HCT116 (cell line): ENCODE results near the gene DPPA3. TPM values are rescaled to one million over a fixed set of nuclear protein-coding genes. Genes with fewer than 3 reads are reported as not detected.

Experiments used
- ATAC-seq: fragments of 200-7000 bp; cut with Tn5 transposase; 2 replicates; pipeline ENCODE4 v1.9.1; 2020; ENCODE audit warnings: mild to moderate bottlenecking, moderate library complexity
- BruUV-seq: library from RNA; stranded (reverse); fragments of 400-500 nt; replicated peaks from 2 replicates; lab custom pipeline; 2021; lab: Mats Ljungman, UMichigan
- CTCF ChIA-PET: fragments of 300-600 bp; sonication (Branson Sonifier 250); formaldehyde crosslinking; loops from one replicate; lab custom pipeline; 2021; ENCODE audit warnings: antibody characterized with exemption; lab: Charles Lee
- POLR2A ChIA-PET: fragments of 300-600, 350-600 bp; sonication (Branson Sonifier 250); formaldehyde crosslinking; loops from one replicate; lab custom pipeline; 2021; ENCODE audit warnings: antibody characterized with exemption; lab: Charles Lee
- RAD21 ChIA-PET, 2 experiments: fragments of 300-600 bp; sonication (Branson Sonifier 250); formaldehyde crosslinking; loops; one replicate each; lab custom pipeline; 2023; ENCODE audit warnings: low total read pairs in 2 of 2; ENCODE audit not compliant: uncharacterized antibody in 2 of 2, unreplicated experiment in 2 of 2, low non-redundant PET in 1 of 2; lab: Charles Lee
- DNase-seq: peaks from one replicate; pipeline ENCODE4 v3.0.0-alpha.2; 2010; ENCODE audit warnings: low read depth, low spot score
- H2AFZ ChIP-seq: fragments of 200-600 bp; shearing (Covaris generic), sonication (generic); 2 replicates; pipeline ENCODE4 v1.6.1; 2017; ENCODE audit warnings: low read depth, mixed run types, mixed read lengths, antibody characterized with exemption, low read length; ENCODE audit not compliant: poor library complexity, severe bottlenecking
- H3K27ac ChIP-seq: 2 replicates; pipeline ENCODE4 v1.5.1; 2012; ENCODE audit warnings: low read depth, low read length
- H3K27me3 ChIP-seq: fragments of 200-600 bp; sonication (generic); 2 replicates; pipeline ENCODE4 v1.6.1; 2016; ENCODE audit warnings: mixed run types, low read length, mixed read lengths; ENCODE audit not compliant: insufficient read depth
- H3K36me3 ChIP-seq, 2 experiments: fragments of 200-500 bp in 1 of 2; fragments of 200-600 bp in 1 of 2; sonication (Bioruptor generic) in 1 of 2; sonication (generic) in 1 of 2; 2 replicates each; pipeline versions ENCODE4 v1.5.1 to v1.6.1; 2014 to 2016; ENCODE audit warnings: low read length in 2 of 2, inconsistent platforms in 1 of 2, mixed read lengths in 1 of 2, mixed run types in 1 of 2; ENCODE audit not compliant: insufficient read depth in 2 of 2, control insufficient read depth in 1 of 2
- H3K4me1 ChIP-seq, 2 experiments: fragments of 200-600 bp in 1 of 2; sonication (generic) in 1 of 2; 2 replicates each; pipeline versions ENCODE4 v1.5.1 to v1.6.1; 2012 to 2017; ENCODE audit warnings: low read length in 2 of 2, inconsistent platforms in 1 of 2, mild to moderate bottlenecking in 1 of 2, mixed read lengths in 1 of 2, mixed run types in 1 of 2, moderate library complexity in 1 of 2; ENCODE audit not compliant: insufficient read depth in 2 of 2, control insufficient read depth in 1 of 2
- H3K4me2 ChIP-seq: fragments of 200-600 bp; sonication (generic); 2 replicates; pipeline ENCODE4 v1.6.1; 2017; ENCODE audit warnings: mixed run types, low read length, mixed read lengths
- H3K4me3 ChIP-seq, 2 experiments: fragments of 200-600 bp in 1 of 2; sonication (generic) in 1 of 2; replicated peaks in 1 of 2; 2 replicates each; pipeline ENCODE4 v1.5.1; 2011 to 2016; ENCODE audit warnings: low read length in 2 of 2, control low read depth in 1 of 2, low read depth in 1 of 2, mild to moderate bottlenecking in 1 of 2, mixed read lengths in 1 of 2, mixed run types in 1 of 2
- H3K79me2 ChIP-seq: fragments of 200-600 bp; sonication (generic); 2 replicates; pipeline ENCODE4 v1.6.1; 2017; ENCODE audit warnings: mild to moderate bottlenecking, mixed run types, low read length, moderate library complexity, mixed read lengths; ENCODE audit not compliant: insufficient read depth
- H3K9ac ChIP-seq: fragments of 200-600 bp; sonication (generic); 2 replicates; pipeline ENCODE4 v1.6.1; 2016; ENCODE audit warnings: low read length, mixed read lengths
- H3K9me2 ChIP-seq: fragments of 200-600 bp; sonication (generic), shearing (Covaris generic); 2 replicates; pipeline ENCODE4 v1.6.1; 2017; ENCODE audit warnings: mixed run types, mild to moderate bottlenecking, moderate library complexity; ENCODE audit not compliant: insufficient read depth
- H3K9me3 ChIP-seq, 2 experiments: fragments of 200-500 bp in 1 of 2; fragments of 200-600 bp in 1 of 2; sonication (Bioruptor generic) in 1 of 2; sonication (generic) in 1 of 2; 2 replicates each; pipeline ENCODE4 v1.6.1; 2014 to 2017; ENCODE audit warnings: low read length in 2 of 2, mixed read lengths in 2 of 2, inconsistent platforms in 1 of 2, low read depth in 1 of 2, mild to moderate bottlenecking in 1 of 2, mixed run types in 1 of 2, moderate library complexity in 1 of 2; ENCODE audit not compliant: control insufficient read depth in 1 of 2, insufficient read depth in 1 of 2
- H4K20me1 ChIP-seq: fragments of 200-600 bp; sonication (generic), shearing (Covaris generic); 2 replicates; pipeline ENCODE4 v1.6.1; 2017; ENCODE audit warnings: mixed run types, mild to moderate bottlenecking, moderate library complexity; ENCODE audit not compliant: insufficient read depth
- CBX3 ChIP-seq: IDR thresholded peaks from 2 replicates; pipeline ENCODE4 v1.6.1; 2012; ENCODE audit warnings: low read depth
- EGR1 ChIP-seq: IDR thresholded peaks from 2 replicates; pipeline ENCODE4 v1.6.1; 2012; ENCODE audit warnings: low read depth
- ELF1 ChIP-seq: IDR thresholded peaks from 2 replicates; pipeline ENCODE4 v1.6.1; 2012; ENCODE audit warnings: low read depth, borderline replicate concordance
- EZH2 ChIP-seq: fragments of 200-600 bp; sonication (generic); IDR thresholded peaks from 2 replicates; pipeline ENCODE4 v1.6.1; 2017; ENCODE audit warnings: antibody characterized with exemption, mixed run types
- EZH2phosphoT487 ChIP-seq: fragments of 200-600 bp; IDR thresholded peaks from 2 replicates; pipeline ENCODE4 v1.6.1; 2018; ENCODE audit warnings: antibody characterized with exemption, borderline replicate concordance
- JUND ChIP-seq: IDR thresholded peaks from 2 replicates; pipeline ENCODE4 v1.6.1; 2012
- MAX ChIP-seq: IDR thresholded peaks from 2 replicates; pipeline ENCODE4 v1.6.1; 2012
- POLR2A ChIP-seq: IDR thresholded peaks from 2 replicates; pipeline ENCODE4 v1.7.0; 2011; ENCODE audit warnings: borderline replicate concordance; ENCODE audit not compliant: insufficient read depth, insufficient read length; ENCODE audit errors: extremely low read depth
- POLR2AphosphoS5 ChIP-seq: IDR thresholded peaks from 2 replicates; pipeline ENCODE4 v1.6.1; 2011; ENCODE audit warnings: mild to moderate bottlenecking, low read depth, low read length, moderate library complexity
- SRF ChIP-seq: IDR thresholded peaks from 2 replicates; pipeline ENCODE4 v1.6.1; 2012; ENCODE audit warnings: low read depth
- ZBTB33 ChIP-seq: IDR thresholded peaks from 2 replicates; pipeline ENCODE4 v1.6.1; 2011; ENCODE audit warnings: mild to moderate bottlenecking, low read length, moderate library complexity; ENCODE audit not compliant: insufficient replicate concordance; ENCODE audit errors: extremely low read depth
- ZFX ChIP-seq: fragments of 450-650 bp; IDR thresholded peaks from 2 replicates; pipeline ENCODE4 v1.6.1; 2017
- intact Hi-C: fragments of 100-400 bp; cut with micrococcal nuclease; formaldehyde crosslinking; loops from 2 replicates; pipeline ENCODE4 v1.10.0; 2022
- total RNA-seq: library from RNA; stranded (reverse); gene quantifications from one replicate; pipeline ENCODE4 v1.2.1, GENCODE V29; 2021; ENCODE audit not compliant: unreplicated experiment
- TF ChIP-seq, protein P1 (sequence below): IDR thresholded peaks from 2 replicates; pipeline ENCODE4 v1.6.1; 2012; ENCODE audit warnings: low read depth
- TF ChIP-seq, protein P2 (sequence below), 3 experiments: fragments of 200-600 bp in 1 of 3; sonication (generic) in 1 of 3; IDR thresholded peaks in 2 of 3; conservative IDR thresholded peaks in 1 of 3; 2 replicates each; pipeline ENCODE4 v1.5.1; 2012 to 2017; ENCODE audit warnings: low read depth in 2 of 3, low read length in 2 of 3, antibody characterized with exemption in 1 of 3, borderline replicate concordance in 1 of 3, control low read depth in 1 of 3, mild to moderate bottlenecking in 1 of 3, mixed read lengths in 1 of 3, mixed run types in 1 of 3, moderate library complexity in 1 of 3; ENCODE audit not compliant: insufficient read depth in 1 of 3

The DPPA3 gene
- total RNA-seq, 1 experiment from 2014 or later, result not detected

DNA sequence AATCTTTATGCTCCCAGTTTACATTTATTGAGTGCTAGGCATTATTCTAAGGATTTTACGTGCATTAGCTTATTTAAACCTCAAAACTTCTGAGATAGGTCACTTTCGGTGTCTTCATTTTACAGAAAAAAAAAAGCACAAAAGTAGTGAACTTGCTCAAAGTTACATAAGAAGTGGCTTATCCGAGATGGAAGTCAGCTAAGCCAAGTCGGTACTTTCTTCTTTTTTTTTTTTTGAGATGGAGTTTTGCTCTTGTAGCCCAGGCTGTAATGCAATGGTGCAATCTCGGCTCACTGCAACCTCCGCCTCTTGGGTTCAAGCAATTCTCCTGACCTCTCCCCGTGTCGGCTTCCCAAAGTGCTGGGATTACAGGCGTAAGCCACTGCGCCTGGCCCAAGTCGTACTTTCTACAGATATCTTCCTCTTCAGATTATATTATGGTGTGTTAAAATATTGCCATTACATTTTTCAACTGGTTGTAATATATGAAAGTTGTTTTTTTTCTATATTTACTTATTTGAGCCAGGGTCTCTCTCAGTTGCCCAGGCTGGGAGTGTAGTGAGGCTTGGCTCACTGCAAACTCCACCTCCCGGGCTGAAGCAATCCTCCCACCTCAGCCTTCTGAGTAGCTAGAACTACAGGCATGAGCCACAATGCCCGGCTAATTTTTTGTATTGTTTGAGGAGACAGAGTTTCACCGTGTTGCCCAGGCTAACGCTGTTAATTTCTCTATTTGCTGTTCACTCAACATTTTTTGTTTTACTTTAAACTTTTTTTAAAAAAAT, 8.9 kb downstream of the DPPA3 start:
- ChIA-PET RAD21 (no interaction called here), CTCF (no interaction called here), POLR2A (no interaction called here)
- Histone ChIP-seq H4K20me1 (no peaks in the 10 kb centered on the region), H3K9ac (no peak overlapping the region), H3K27ac (no peak overlapping the region), H3K36me3 (no peaks in the 10 kb centered on the region), H3K4me2 (no peak overlapping the region), H3K9me2 (no peaks in the 10 kb centered on the region), H2AFZ (no peak overlapping the region), H3K4me1 (no peaks in the 10 kb centered on the region), H3K27me3 (no peaks in the 10 kb centered on the region), H3K79me2 (no peaks in the 10 kb centered on the region), H3K4me3 (no peak overlapping the region), H3K9me3 (no peaks in the 10 kb centered on the region)
- no TSS peak for BruUV-seq
- intact Hi-C loops, result loop anchor here (5.0 kb wide), 1 partner anchor 87 kb away; no protein-coding TSS in a partner anchor
- TF ChIP-seq EGR1 (no peak), JUND (no peak), CBX3 (no peak), MAX (no peak), SRF (no peak), ZBTB33 (no peak), ZFX (no peak), ELF1 (no peak), POLR2A (no peak), EZH2 (no peak), EZH2phosphoT487 (no peak), POLR2AphosphoS5 (no peak)
- TF ChIP-seq, protein P1, sequence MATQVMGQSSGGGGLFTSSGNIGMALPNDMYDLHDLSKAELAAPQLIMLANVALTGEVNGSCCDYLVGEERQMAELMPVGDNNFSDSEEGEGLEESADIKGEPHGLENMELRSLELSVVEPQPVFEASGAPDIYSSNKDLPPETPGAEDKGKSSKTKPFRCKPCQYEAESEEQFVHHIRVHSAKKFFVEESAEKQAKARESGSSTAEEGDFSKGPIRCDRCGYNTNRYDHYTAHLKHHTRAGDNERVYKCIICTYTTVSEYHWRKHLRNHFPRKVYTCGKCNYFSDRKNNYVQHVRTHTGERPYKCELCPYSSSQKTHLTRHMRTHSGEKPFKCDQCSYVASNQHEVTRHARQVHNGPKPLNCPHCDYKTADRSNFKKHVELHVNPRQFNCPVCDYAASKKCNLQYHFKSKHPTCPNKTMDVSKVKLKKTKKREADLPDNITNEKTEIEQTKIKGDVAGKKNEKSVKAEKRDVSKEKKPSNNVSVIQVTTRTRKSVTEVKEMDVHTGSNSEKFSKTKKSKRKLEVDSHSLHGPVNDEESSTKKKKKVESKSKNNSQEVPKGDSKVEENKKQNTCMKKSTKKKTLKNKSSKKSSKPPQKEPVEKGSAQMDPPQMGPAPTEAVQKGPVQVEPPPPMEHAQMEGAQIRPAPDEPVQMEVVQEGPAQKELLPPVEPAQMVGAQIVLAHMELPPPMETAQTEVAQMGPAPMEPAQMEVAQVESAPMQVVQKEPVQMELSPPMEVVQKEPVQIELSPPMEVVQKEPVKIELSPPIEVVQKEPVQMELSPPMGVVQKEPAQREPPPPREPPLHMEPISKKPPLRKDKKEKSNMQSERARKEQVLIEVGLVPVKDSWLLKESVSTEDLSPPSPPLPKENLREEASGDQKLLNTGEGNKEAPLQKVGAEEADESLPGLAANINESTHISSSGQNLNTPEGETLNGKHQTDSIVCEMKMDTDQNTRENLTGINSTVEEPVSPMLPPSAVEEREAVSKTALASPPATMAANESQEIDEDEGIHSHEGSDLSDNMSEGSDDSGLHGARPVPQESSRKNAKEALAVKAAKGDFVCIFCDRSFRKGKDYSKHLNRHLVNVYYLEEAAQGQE, result no peak
- TF ChIP-seq, protein P2, sequence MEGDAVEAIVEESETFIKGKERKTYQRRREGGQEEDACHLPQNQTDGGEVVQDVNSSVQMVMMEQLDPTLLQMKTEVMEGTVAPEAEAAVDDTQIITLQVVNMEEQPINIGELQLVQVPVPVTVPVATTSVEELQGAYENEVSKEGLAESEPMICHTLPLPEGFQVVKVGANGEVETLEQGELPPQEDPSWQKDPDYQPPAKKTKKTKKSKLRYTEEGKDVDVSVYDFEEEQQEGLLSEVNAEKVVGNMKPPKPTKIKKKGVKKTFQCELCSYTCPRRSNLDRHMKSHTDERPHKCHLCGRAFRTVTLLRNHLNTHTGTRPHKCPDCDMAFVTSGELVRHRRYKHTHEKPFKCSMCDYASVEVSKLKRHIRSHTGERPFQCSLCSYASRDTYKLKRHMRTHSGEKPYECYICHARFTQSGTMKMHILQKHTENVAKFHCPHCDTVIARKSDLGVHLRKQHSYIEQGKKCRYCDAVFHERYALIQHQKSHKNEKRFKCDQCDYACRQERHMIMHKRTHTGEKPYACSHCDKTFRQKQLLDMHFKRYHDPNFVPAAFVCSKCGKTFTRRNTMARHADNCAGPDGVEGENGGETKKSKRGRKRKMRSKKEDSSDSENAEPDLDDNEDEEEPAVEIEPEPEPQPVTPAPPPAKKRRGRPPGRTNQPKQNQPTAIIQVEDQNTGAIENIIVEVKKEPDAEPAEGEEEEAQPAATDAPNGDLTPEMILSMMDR (IDR thresholded peaks at IDR 0.05 in 2 of 3, conservative IDR thresholded peaks at IDR 0.05 in 1 of 3; ENCODE audit: borderline replicate concordance in 1 of 3, insufficient read depth in 1 of 3, low read depth in 2 of 3, low read length in 2 of 3), result no peak
- DNase-seq, result no peak
- no peak for ATAC-seq
